Stimulated activated CD8-positive, alpha-beta memory T cell treated with anti-CD3 and anti-CD28 coated beads, Interleukin-12 subunit alpha, Interleukin-12 subunit beta, amount 100 ng/mL, for 24 hours (primary cell): Measurements from ENCODE around the gene ACY1.

Source experiments
- DNase-seq: peaks from one replicate; pipeline ENCODE4 v3.0.0-alpha.2; 2020; ENCODE audit errors: extremely low read depth

Gene ACY1

DNA sequence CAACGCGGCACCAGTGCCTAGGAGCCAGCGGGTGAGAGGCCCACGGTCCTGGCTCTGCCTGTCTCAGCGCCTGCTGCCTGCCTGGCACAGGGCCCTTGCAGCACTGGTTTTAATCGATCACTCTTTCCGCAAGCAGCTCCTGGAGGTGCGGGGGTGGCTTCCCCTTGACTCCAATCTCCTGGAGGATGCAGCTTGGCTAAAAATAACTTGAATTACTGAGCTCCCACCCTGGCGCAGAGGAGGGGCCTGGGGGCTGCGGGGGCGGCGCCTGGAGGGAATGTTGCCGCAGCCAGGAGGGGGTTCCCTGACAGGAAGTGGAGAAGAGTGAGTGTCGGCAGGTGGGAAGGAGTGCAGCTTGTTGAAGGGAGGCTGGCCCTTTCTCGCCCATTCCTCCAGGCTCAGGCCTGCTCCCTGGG is 22.2 kb downstream of the ACY1 start:
- DNase-seq, result no peak

DNA sequence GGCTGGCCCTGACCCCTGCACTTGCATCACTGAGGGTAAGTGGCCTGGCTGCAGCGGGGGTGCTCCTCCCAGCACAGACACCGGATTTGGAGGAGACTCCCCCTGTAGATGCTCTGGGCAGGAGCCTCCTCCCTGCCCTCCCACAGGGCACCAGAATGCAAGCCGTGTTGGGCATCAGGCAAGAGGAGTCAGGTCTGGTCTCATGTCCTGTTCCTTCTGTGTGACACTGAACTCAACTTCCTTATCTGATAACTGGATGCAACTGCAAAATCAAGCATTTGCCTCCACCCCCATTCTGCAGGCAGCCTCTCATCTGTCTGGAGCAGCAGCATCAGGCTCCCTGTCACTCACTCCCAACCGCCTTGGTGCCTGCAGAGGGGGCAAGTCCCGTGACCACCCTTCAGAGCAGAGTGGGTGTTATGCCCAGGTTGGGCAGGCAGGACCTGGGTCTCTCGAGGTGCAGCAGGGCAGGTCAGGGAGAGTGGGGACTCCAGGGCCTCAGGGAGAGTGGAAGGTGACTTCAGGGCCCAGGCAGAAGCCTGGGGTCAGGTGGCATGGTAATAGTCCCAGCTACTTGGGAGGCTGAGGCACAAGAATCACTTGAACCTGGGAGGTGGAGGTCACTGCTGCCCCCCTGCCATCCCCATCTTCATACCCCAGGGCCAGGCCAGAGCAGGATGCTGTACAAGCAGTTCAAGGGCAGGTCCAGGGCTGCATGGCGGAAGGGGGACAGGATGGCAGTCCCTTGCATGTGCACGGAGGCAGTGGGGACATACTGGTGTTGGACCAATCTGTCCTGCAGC is 22.9 kb downstream of the ACY1 start:
- no peak for DNase-seq

DNA sequence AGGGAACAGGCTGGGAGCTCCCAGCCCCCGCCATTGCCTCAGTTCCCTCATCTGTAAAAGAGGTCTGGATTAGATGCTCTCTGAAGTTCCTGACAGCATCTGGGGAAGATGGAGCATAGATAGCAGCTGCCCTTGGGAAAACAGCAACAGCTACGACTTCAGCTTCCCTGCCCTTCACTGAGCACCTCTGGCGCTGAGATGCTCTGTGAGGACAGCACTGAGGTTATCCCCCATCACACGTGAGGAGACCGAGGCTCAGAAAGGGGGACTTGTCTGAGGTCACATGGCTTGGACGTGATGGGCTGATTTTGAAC is 23.4 kb downstream of the ACY1 start:
- DNase-seq, result no peak

DNA sequence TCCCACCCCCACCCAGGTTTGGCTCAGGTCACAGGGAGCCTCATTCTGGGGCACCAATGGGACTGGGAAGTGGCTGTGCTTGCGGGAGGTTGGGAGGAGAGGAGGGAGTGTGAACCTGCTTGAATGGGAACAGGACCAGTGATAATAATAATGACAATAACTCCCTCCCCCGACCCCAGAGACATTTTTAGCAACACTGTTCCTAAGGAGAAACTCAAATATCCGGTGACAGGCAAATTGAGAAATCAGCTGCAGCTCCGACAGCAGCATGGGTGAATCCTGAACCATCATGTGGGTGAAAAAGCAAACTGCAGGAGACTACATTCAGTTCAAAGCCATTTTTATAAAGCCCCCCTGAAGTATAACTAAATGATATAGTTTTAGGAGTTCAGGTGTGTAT is 24.0 kb downstream of the ACY1 start:
- DNase-seq, result no peak

DNA sequence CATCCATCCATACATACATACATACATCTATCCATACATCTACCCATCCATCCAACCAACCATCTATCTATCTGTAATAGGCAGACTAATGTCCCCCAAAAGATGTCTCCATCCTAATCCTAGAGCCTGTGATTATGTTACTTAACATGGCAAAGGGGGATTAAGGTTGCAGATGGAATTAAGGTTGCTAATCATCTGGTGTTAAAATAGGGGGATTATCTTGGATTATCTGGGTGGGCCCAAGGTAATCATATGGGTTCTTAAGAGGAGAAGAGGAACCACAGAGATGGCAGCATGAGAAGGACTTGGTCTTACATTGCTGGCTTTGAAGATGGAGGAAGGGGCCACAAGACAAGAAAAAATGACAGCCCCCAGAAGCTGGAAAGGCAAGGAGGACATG is 27.1 kb downstream of the ACY1 start:
- DNase-seq, result no peak

DNA sequence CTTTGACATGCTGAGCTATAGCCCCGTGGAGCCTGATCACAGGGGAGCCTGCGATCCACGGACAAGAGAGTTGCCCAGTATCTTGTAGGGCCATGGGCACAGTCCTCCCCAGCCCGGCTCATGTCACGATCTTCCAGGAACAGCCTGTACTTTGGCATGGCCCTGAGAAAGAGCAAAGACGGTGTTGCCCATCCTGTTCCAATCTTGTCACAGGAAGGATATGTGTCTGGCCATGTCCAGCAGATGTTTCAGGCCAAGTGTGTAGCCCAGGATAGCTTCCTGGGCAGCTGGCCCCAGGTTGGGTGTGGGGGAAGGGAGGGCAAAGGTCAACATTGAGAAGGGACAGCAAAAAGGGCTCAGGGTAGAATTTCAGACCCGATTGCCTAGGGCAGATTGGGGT is 29.4 kb downstream of the ACY1 start:
- DNase-seq, result no peak

DNA sequence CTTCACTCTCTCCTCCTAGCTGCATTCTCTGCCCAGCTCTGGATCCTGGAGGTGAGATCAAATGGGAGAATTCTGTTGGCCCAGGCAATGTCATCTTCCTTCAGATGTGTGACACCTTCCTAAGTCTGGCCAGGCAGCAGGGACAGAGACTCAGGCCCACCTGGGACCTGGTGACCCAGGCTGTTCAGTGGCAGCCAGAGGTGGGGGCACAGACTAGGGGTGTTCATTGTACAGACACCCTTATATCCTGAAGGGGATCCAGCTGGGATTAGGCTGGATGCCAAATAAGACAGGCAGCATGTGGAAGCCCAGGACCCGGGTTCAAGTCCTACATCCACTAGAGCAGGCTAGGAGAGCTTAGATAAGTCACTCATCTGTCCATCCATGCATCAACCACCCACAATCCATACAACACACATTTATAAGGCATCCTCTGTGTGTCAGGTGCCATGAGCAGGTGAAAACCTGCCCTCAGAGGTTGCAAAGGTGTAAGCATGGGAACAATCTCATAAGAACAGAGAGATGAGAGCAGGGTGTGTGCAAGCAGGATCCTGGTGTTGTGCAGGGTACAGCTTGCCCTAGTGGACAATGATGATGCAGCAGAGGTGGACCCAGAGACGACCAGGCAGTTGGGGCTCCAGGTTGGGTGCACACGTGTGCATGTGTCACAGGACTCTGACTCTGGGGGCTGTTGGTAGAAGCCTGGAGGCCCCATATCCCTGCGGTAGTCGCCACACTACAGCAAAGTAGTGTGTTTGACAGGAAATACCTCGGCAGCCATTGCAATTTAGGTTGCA is 30.7 kb downstream of the ACY1 start:
- DNase-seq, result no peak

DNA sequence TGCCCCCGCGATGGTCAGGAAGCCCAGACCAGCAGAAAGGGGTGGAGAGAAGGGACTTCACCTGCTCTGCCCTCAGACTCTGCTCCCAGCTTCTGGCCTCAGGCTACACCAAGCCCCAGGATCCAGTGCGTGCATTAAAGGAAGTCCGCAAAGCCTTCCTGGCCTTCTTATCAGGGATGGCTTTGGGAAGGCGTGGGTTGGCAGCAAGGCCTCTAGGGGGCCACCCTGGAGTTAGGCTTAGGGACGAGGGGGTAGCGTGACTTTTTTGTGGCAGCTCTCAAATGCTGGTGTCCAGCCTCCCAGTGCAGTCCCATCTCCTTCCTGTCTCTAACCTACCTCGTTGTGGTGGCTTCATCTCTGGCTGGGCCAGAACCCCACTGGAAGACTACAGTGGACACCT is 31.3 kb downstream of the ACY1 start:
- DNase-seq, result no peak

DNA sequence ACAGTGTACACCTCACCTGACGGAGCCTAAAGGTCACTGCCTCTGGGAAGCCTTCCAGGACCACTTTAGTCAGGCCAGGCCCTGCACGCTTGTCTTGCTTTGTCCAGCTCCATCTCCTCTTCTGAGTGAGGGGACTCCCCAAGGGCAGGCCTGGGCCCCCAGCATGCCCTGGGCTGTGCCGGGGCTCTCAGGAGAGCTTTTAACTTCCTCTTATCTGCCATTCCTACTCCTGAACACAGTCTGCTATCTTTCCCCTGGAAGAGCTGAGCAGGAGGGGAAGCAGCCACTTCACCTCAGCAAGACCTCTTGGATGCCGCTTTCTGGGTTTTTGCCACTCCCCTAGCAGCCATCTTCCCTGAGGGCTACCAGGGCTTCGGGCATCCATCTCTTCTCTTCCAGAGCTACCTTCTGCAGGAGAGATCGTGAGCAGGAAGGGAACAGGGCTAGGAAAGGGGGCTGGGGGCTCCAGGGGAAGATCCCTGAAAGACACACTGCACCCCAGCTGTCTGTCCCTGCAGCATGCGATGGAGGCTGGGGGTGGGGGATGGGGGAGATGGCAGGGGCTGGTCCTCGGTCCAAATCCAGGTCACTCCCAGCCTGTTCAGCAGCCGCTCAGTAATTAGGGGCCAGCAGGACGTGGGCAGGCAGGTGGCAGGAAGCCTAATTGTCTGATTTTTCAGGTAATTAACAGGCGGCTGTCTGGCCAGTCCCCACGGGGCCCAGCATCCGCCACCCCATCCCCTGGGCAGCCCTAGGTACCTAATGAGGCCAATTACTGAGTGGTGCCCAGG is 32.3 kb downstream of the ACY1 start:
- DNase-seq, result no peak

DNA sequence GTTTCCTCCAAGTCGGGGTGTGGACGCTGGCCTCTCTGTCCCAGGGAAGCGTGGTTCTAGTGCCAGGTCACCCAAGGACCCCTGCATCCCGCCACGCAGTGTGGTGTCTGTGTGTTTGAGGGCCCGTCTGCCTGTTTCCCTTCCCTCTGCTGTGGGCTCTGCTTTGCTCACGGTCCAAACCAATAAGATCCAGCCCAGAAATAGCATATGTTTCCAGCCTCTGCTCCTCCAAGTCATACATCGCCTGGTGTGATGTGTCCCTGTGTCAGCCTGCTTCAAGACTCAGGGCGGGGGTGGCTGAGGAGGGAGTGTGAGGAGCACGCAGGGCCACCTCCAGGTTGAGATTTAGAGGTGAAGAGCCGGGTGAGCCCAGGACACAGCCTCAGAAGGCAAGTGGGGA is 34.3 kb downstream of the ACY1 start:
- DNase-seq, result no peak

DNA sequence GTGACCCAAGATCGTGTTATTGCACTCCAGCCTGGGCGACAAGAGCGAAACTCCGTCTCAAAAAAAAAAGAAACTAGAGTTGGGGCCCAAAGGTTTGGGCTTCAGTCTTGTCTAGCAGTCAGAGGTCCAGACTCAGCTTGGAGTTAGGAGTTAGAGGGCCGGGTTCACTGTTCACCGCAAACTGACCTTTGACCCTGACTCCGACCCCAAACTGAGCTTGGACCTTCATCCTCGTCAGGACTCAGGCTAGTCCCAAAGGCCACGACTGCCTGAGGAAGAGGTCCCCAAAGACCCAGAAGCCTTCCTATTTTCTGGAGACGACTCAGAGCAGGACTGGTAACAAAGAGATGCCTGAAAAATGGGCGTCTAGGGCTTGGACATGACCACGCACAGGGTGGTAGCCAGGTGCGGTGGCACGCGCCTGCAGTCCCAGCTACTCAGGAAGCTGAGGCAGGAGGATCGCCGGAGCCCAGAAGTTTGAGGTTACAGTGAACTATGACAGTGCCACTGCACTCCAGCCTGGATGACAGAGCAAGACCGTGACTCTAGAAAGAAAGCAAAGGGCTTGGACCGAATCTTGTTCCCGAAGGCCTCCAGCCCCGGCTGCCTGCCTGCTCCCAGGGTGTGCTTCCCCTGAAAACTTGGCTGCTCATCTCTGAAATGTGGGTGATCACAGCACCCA is 35.1 kb downstream of the ACY1 start:
- DNase-seq, result no peak

DNA sequence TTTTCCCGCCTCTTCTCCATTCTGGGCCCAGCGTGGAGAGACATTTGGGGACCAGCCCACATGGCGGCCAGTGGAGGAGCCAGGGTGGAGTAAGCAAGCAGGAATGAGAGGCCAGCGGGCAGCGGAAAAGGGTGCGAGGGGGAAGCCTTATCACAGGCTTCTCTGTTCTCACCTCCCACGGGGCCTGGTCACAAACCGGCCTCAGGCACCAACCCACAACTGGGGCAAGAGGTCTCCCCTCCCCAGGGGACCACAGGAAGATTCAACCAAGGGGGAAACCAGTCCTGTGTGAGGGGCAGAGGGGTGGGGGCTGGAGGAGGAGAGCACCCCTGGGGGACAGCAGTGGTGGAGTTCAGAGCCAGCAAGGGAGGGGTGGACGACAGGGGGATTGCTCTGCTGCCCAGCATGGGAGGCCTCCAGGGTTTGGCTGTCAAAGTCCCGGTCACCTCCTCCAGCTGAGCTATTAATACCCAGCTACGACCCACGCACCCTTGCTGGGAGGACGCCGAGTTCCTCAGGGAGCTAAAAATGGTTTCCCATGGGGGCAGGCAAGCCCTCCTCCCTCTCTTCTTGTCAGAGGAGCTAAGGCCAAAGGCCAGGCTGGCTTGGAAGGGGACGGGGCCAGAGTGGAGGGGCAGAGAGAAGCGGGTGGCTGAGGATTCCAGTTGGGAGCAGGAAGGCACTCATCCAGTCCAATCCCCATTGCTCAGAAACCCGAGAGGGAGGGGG is 36.2 kb downstream of the ACY1 start:
- DNase-seq, result no peak

DNA sequence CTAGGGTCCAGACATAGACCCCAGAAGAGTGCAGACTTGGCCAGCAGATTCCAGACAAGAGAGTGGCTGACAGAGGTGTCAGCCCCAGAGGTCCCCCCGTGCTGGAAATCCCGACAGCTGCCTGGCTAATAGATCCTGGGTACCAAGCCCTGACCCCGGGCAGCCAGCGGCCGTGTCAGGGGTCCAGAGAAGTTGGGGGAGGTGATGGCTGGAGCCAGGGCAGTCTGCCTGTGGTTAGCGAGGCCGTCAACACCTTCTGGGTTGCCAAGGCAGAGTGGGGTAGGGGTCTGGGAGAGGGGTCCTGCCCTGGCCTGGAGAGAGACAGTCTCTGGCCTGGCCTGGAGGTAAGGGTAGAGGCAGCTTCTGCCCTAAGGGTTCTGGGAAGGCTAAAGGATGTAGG is 37.5 kb downstream of the ACY1 start:
- no peak for DNase-seq

DNA sequence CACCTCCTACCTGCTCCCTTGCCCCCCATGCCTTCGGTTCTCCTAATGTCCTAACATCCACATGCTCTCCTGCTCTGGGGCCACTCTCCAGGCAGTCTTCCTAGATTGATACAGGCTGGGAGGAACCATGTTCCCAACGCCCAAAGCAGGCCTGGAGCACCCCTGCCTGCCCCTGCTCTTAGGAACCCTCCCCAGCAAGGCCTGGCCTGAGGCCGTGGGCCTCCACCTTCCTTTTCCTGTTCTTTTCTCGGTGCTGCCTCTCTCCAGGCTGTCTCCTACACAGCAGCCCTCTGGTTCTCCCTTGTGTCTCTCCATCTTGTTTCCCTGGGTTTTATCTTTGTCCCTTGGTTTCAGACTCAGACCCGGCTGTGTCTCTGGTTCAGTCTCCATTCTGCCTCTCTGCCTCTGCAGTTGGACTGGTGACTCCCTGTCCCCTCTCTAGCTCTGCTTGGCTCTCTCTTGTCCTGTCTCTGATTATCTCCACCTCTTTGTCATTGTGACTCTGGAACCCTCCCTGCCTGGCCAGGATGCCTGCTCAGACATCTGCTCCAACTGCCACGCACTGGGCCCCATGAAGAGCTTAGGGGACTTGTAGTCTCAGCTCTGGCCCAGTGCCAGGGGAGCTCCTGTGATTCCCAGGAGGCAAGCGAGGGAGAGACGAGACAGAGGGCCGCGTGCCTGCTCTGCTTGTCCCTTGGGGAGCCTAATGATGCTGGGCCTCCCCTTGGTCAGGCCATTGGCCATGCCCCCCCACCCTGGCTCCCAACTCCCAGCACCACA is 38.3 kb downstream of the ACY1 start:
- no peak for DNase-seq

DNA sequence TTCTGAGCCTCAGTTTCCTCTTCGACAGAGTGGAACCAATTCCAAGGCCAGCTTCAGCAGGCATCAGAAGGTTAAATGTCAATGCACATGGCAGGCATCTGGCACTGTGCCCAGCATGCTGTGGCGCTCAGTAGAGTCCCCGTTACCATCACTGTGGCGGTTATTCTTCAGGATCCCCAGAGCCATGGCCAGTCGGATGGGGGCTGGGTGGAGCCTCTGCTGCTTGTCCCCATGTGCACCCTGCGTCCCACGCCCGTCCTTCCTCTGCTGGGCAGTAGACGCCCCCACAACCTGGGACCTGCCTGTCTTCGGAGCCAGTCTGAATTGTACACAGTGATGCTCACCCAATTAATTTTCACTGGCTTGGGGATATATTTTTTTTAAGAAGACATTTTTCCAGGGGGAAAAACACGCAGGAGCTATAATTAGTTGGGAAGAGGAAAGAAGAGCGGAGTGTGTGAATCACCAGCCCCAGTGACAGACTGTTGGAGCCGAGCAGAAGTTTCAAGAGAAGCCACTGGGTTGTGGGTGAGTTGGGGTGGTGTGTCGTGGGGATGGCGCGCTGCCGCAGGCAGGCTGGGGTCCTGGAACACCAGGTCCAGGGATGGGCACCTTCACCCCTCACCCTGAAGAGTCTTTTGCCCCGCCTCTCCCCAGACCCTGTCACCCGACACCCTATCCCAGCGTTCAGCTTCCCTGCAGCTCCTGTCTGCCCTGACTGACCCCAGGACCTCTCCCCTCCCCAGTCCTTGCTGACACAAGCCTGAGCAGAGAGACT is 39.2 kb downstream of the ACY1 start:
- DNase-seq, result no peak

DNA sequence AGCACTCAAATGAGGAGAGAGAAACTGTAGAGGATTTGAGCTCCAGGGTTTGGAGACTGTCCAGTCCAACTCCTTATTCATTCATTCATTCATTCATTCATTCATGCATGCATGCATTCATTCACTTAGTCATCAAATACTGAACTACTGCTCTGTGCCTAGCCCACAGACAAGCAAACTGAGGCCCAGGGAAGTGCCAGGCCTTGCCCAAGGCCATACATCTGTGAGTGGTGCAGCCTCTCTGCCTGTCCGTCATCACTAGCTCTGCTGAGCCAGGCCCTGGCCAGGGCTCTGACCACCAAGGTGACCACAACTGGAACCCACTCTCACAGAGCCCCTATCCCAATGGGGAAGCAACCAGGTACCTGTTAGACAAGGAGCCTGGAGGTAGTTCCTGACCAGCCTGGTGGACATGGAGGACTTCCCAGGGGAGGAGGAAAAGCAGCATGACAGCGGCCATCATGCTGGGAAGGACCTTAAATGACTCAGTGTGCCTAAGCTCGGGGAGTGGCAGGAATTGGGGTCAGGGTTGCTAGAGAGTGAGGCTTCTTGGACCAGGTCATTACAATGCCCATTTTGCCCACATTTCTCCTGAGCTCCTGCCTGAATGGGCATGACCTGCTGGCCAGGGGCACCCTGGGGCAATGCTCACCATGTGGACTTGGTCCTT is 39.9 kb downstream of the ACY1 start:
- DNase-seq, result no peak

DNA sequence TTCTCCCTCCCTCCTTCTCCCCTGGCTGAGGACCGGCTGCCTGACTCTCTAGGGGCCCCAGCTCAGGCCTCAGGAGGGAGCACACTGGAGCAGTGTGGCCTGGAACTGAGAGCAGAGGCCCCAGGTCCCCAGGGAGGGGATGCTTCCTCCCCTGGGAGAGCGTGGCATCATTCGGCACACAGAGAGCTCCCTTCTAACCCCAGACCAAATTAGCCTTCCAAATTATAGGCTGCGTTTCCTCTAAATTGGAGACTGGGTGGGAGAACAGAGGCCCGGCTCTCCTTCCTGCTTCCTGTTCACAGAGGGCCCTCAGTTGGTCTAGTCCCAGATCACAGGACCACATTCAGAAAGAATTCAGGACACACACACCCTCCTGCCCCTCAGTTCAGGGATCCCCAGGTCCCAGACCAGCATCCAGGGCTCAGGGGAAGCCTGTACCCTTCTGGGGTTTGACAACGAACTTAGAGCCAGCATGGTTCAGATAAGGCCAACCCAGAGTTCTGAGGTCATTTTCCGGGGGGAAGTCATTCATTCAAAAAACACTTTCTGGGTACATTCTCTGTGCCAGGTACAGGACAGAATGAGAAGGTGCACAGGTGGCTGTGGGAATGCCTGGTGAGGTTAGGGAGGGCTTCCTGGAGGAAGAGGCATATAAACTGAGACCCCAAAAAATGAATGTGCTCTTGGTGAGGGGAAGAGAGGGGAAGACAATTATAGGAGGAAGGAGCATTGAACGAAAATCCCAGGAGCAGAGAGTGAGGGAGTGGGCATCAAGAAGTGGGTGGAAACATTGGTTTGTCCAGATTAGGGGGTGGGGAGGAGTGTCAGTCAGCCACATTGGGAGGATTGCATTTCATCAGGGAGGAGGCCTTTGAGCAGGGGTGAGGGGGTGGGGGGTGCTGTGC is 40.8 kb downstream of the ACY1 start:
- DNase-seq, result no peak

DNA sequence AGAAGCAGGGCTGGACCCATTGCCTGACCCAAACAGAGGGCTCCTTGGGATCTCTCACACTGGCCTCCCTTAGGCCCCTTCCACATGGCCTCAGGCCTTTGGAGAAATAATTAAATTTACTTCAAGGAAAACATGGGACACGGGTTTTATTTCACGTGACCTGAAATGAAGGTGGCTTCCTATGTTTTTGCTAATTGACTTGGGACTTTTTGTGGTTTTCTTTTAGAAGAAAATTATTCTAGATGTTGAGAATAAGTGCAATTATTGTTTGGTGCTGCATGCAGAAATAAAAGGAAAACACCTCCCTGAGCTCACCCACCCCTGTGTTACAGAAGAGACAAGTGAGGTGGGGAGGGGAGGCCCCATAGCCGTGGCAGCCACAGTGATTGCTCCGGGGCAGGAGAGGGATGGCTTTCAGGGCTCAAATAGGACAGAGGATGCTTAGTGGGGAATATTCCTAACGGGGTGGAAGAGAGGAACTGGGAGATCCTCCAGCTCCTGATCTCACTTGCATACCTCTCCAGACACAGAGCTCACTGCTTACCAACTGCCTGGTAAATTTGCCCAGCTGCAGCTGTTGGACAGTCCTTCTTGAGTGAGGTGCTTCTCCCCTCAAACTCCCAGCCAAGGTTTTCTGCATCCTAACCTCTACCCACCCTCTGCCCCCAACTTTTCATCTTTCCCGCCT is 41.6 kb downstream of the ACY1 start:
- no peak for DNase-seq
